ENCODE data around the gene KRT75. TPM values are rescaled to one million over a fixed set of nuclear protein-coding genes. Genes with fewer than 3 reads are reported as not detected.

KRT75 gene
- total and polyA plus RNA-seq, 2 of the 4 experiments (the other 2 are of a cell fraction), result not detected

- CTCF ChIA-PET, result no interaction called here
Observed at GRCh38 chr12:52417740-52418139, 16.4 kb downstream of the KRT75 start.

More at GRCh38 chr12:52417740-52418139, 16.4 kb downstream of the KRT75 start:
- H2BK15ac ChIP-seq (ENCODE audit: low read depth, low read length), result no peak overlapping the region
- H2BK120ac ChIP-seq (ENCODE audit: low read depth, low read length), result no peak overlapping the region
- H3K4me1 ChIP-seq (ENCODE audit: control insufficient read depth, insufficient read depth, low read length), result no peaks in the 10 kb centered on the region
- H3K23ac ChIP-seq (ENCODE audit: low read depth, low read length), result no peak overlapping the region
- no peak overlapping the region for H4K8ac ChIP-seq (ENCODE audit: low read depth in 2 of 2, low read length in 2 of 2)
- H3K79me1 ChIP-seq (ENCODE audit: low read depth in 1 of 2, low read length in 2 of 2), result no peaks in the 10 kb centered on the region
- H3K27me3 ChIP-seq (ENCODE audit: control insufficient read depth, insufficient read depth, low read length), result peaks cover 18% of the 10 kb centered on the region
- TF ChIP-seq MAZ (IDR thresholded peaks at IDR 0.05; ENCODE audit: borderline replicate concordance, low read depth, low read length) (no peak), FOS (IDR thresholded peaks at IDR 0.05; ENCODE audit: low read depth, low read length) (no peak), MAFK (IDR thresholded peaks at IDR 0.05; ENCODE audit: low read depth, low read length) (no peak), NFE2L2 (IDR thresholded peaks at IDR 0.05; ENCODE audit: low read depth, low read length) (no peak), SMC3 (IDR thresholded peaks at IDR 0.05; ENCODE audit: low read depth, low read length) (no peak), POLR2A (IDR thresholded peaks at IDR 0.05; ENCODE audit: low read depth, low read length) (no peak), BHLHE40 (IDR thresholded peaks at IDR 0.05; ENCODE audit: low read depth, low read length) (no peak), RCOR1 (IDR thresholded peaks at IDR 0.05; ENCODE audit: insufficient replicate concordance, low read length) (no peak), RAD21 (IDR thresholded peaks at IDR 0.05; ENCODE audit: low read length) (no peak), ELK1 (IDR thresholded peaks at IDR 0.05; ENCODE audit: borderline replicate concordance, low read depth, low read length) (no peak)
- no peak overlapping the region for H3K27ac ChIP-seq (ENCODE audit: insufficient read depth, low read length)
- H4K20me1 ChIP-seq (ENCODE audit: insufficient read depth, low read length), result no peaks in the 10 kb centered on the region
- no peak overlapping the region for H4K5ac ChIP-seq (ENCODE audit: low read depth, low read length)
- H3K36me3 ChIP-seq (ENCODE audit: control insufficient read depth, insufficient read depth, low read length), result no peaks in the 10 kb centered on the region
- H3K18ac ChIP-seq (ENCODE audit: low read depth, low read length), result no peak overlapping the region
- H3K9me1 ChIP-seq (ENCODE audit: insufficient read depth, low read length), result peaks cover 6% of the 10 kb centered on the region; the same call in 1 of the 2 replicates
- POLR2A ChIA-PET (ENCODE audit: unreplicated experiment), result no interaction called here
- no TSS peak for BruUV-seq (replicated peaks)
- intact Hi-C loops (cut with micrococcal nuclease) (no loop called here), in situ Hi-C loops (cut with MboI; ENCODE audit: low sequenced_read_pairs) (no loop called here), dilution Hi-C loops (cut with HindIII; ENCODE audit: low sequenced_read_pairs, unreplicated experiment) (no loop called here)
- H3K9me3 ChIP-seq (ENCODE audit: control insufficient read depth, insufficient read depth, low read length), result no peaks in the 10 kb centered on the region
- no peak overlapping the region for H3K14ac ChIP-seq (replicated peaks; ENCODE audit: low read depth, low read length)
- H2AK5ac ChIP-seq (ENCODE audit: low read depth, low read length), result no peak overlapping the region
- H4K91ac ChIP-seq (ENCODE audit: insufficient read depth, low read depth, low read length), result no peak overlapping the region
- no peak overlapping the region for H3K4me3 ChIP-seq (ENCODE audit: insufficient read depth, low read depth, low read length)
- no peak overlapping the region for H3K56ac ChIP-seq (ENCODE audit: extremely low read depth, insufficient read depth, low read length)
- DNase-seq (no peak), ATAC-seq (ENCODE audit: low read depth) (no peak)
- H3K9ac ChIP-seq (ENCODE audit: low read depth, low read length), result no peak overlapping the region
- no peak overlapping the region for H2BK20ac ChIP-seq (ENCODE audit: low read depth, low read length)
- H3K4me2 ChIP-seq (ENCODE audit: low read depth, low read length), result no peak overlapping the region
- H3K4ac ChIP-seq (ENCODE audit: low read depth, low read length), result no peak overlapping the region
- H2AK9ac ChIP-seq (replicated peaks; ENCODE audit: low read depth, low read length, poor library complexity), result no peak overlapping the region
- no peak overlapping the region for H2AFZ ChIP-seq (replicated peaks; ENCODE audit: low read length, poor library complexity)
- WGBS, 2 experiments (ENCODE audit: extremely low coverage in 2 of 2, insufficient read length in 1 of 2), result no CpG with 5 or more reads among the region's 2 CpGs
- H2BK5ac ChIP-seq (ENCODE audit: low read depth, low read length, poor library complexity, severe bottlenecking), result no peak overlapping the region

All from IMR-90 (cell line).